Liver (tissue), 3 donors: ENCODE measurements around the gene SENP7.

ENCODE experiments used
- HNF4G ChIP-seq: IDR thresholded peaks from 2 replicates; pipeline ENCODE4 v1.6.1; 2016; ENCODE audit warnings: antibody characterized with exemption
- RAD21 ChIP-seq, 2 donors: IDR thresholded peaks; 2 replicates each; pipeline ENCODE4 v1.6.1; 2016; ENCODE audit warnings: antibody characterized with exemption in 2 of 2, mild to moderate bottlenecking in 2 of 2
- RXRA ChIP-seq, 2 donors: IDR thresholded peaks; 2 replicates each; pipeline ENCODE4 v1.6.1; 2017 to 2018; ENCODE audit warnings: antibody characterized with exemption in 2 of 2, mild to moderate bottlenecking in 1 of 2
- TAF1 ChIP-seq: conservative IDR thresholded peaks from 2 replicates; pipeline ENCODE4 v1.6.1; 2016; ENCODE audit warnings: antibody characterized with exemption, mild to moderate bottlenecking
- YY1 ChIP-seq: IDR thresholded peaks from 2 replicates; pipeline ENCODE4 v1.6.1; 2016; ENCODE audit warnings: antibody characterized with exemption, mild to moderate bottlenecking
- TF ChIP-seq, protein P1 (sequence below): fragments of 150-350 bp; IDR thresholded peaks from 2 replicates; pipeline ENCODE4 v1.5.1; 2017; ENCODE audit warnings: improper control_type of control experiment, low read depth, low read length; ENCODE audit not compliant: missing input control
- TF ChIP-seq, protein P2 (sequence below): IDR thresholded peaks from 2 replicates; pipeline ENCODE4 v1.6.1; 2016; ENCODE audit warnings: antibody characterized with exemption
- TF ChIP-seq, protein P3 (sequence below): IDR thresholded peaks from 2 replicates; pipeline ENCODE4 v1.6.1; 2016; ENCODE audit warnings: antibody characterized with exemption, mild to moderate bottlenecking
- TF ChIP-seq, protein P4 (sequence below): IDR thresholded peaks from 2 replicates; pipeline ENCODE4 v1.6.1; 2016; ENCODE audit warnings: antibody characterized with exemption
- TF ChIP-seq, protein P5 (sequence below): IDR thresholded peaks from 2 replicates; pipeline ENCODE4 v1.6.1; 2016; ENCODE audit warnings: antibody characterized with exemption
- donor health status: healthy.
- donor health status: healthy.

DNA sequence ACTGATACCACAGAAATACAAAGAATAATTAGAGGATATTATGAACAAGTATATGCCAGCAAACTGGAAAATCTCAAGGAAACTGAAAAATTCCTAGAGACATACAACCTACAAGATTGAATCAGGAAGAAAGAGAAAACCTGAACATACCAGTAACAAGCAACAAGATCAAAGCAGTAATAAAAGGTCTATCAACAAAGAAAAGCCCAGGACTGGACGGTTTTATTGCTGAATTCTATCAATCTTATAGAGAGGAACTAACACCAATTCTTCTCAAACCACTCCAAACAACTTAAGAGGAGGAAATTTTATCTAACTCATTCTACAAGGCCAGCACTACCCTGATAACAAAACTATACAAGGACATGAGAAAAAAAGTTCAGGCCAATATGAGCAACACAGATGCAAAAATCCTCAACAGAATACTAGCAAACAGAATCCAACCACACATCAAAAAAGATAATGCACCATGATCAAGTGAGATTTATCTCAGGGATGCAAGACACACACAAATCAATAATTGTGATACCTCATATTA is 121.5 kb downstream of the SENP7 start:
- TF ChIP-seq, protein P1, sequence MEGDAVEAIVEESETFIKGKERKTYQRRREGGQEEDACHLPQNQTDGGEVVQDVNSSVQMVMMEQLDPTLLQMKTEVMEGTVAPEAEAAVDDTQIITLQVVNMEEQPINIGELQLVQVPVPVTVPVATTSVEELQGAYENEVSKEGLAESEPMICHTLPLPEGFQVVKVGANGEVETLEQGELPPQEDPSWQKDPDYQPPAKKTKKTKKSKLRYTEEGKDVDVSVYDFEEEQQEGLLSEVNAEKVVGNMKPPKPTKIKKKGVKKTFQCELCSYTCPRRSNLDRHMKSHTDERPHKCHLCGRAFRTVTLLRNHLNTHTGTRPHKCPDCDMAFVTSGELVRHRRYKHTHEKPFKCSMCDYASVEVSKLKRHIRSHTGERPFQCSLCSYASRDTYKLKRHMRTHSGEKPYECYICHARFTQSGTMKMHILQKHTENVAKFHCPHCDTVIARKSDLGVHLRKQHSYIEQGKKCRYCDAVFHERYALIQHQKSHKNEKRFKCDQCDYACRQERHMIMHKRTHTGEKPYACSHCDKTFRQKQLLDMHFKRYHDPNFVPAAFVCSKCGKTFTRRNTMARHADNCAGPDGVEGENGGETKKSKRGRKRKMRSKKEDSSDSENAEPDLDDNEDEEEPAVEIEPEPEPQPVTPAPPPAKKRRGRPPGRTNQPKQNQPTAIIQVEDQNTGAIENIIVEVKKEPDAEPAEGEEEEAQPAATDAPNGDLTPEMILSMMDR, result no peak
- TF ChIP-seq RAD21 (IDR thresholded peaks at IDR 0.05), result no peak
- no peak for TF ChIP-seq YY1
- no peak for TF ChIP-seq TAF1
- TF ChIP-seq, protein P2, sequence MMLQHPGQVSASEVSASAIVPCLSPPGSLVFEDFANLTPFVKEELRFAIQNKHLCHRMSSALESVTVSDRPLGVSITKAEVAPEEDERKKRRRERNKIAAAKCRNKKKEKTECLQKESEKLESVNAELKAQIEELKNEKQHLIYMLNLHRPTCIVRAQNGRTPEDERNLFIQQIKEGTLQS, result no peak
- TF ChIP-seq RXRA (IDR thresholded peaks at IDR 0.05), result no peak
- TF ChIP-seq HNF4G, result no peak
- TF ChIP-seq, protein P3, sequence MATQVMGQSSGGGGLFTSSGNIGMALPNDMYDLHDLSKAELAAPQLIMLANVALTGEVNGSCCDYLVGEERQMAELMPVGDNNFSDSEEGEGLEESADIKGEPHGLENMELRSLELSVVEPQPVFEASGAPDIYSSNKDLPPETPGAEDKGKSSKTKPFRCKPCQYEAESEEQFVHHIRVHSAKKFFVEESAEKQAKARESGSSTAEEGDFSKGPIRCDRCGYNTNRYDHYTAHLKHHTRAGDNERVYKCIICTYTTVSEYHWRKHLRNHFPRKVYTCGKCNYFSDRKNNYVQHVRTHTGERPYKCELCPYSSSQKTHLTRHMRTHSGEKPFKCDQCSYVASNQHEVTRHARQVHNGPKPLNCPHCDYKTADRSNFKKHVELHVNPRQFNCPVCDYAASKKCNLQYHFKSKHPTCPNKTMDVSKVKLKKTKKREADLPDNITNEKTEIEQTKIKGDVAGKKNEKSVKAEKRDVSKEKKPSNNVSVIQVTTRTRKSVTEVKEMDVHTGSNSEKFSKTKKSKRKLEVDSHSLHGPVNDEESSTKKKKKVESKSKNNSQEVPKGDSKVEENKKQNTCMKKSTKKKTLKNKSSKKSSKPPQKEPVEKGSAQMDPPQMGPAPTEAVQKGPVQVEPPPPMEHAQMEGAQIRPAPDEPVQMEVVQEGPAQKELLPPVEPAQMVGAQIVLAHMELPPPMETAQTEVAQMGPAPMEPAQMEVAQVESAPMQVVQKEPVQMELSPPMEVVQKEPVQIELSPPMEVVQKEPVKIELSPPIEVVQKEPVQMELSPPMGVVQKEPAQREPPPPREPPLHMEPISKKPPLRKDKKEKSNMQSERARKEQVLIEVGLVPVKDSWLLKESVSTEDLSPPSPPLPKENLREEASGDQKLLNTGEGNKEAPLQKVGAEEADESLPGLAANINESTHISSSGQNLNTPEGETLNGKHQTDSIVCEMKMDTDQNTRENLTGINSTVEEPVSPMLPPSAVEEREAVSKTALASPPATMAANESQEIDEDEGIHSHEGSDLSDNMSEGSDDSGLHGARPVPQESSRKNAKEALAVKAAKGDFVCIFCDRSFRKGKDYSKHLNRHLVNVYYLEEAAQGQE, result no peak
- TF ChIP-seq, protein P4, sequence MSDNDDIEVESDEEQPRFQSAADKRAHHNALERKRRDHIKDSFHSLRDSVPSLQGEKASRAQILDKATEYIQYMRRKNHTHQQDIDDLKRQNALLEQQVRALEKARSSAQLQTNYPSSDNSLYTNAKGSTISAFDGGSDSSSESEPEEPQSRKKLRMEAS, result no peak
- TF ChIP-seq, protein P5, sequence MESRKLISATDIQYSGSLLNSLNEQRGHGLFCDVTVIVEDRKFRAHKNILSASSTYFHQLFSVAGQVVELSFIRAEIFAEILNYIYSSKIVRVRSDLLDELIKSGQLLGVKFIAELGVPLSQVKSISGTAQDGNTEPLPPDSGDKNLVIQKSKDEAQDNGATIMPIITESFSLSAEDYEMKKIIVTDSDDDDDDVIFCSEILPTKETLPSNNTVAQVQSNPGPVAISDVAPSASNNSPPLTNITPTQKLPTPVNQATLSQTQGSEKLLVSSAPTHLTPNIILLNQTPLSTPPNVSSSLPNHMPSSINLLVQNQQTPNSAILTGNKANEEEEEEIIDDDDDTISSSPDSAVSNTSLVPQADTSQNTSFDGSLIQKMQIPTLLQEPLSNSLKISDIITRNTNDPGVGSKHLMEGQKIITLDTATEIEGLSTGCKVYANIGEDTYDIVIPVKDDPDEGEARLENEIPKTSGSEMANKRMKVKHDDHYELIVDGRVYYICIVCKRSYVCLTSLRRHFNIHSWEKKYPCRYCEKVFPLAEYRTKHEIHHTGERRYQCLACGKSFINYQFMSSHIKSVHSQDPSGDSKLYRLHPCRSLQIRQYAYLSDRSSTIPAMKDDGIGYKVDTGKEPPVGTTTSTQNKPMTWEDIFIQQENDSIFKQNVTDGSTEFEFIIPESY, result no peak
